Right lobe of liver (tissue), 6 donors: ENCODE measurements around the gene LAMTOR5. TPM values are rescaled to one million over a fixed set of nuclear protein-coding genes. Genes with fewer than 3 reads are reported as not detected.

Experiments used
- ATAC-seq, 4 donors: fragments of 200-7000 bp; cut with Tn5 transposase; one replicate each; pipeline ENCODE4 v1.9.1; 2020; ENCODE audit warnings: mild to moderate bottlenecking in 4 of 4, moderate library complexity in 4 of 4
- DNase-seq, 3 donors: peaks; one replicate each; pipeline ENCODE4 v3.0.0-alpha.2; 2020
- H3K27ac ChIP-seq, 3 donors: fragments of 200-600 bp; one replicate each; pipeline ENCODE4 v1.8.0; 2022
- H3K27me3 ChIP-seq, 2 donors: fragments of 200-600 bp; one replicate each; pipeline ENCODE4 v1.8.0; 2022
- H3K36me3 ChIP-seq, 4 donors: fragments of 200-600 bp; sonication (generic) in 1 of 4; one replicate each; pipeline versions ENCODE4 v1.5.1 to v1.8.0; 2017 to 2022; ENCODE audit warnings: control low read depth in 1 of 4
- H3K4me1 ChIP-seq, 4 donors: fragments of 200-600 bp; sonication (generic) in 1 of 4; one replicate each; pipeline versions ENCODE4 v1.5.1 to v1.8.0; 2017 to 2022; ENCODE audit warnings: control low read depth in 1 of 4
- H3K4me3 ChIP-seq, 3 donors: fragments of 200-600 bp; one replicate each; pipeline ENCODE4 v1.8.0; 2022
- H3K9me3 ChIP-seq, 4 donors: fragments of 200-600 bp; sonication (generic) in 1 of 4; one replicate each; pipeline versions ENCODE4 v1.5.1 to v1.8.0; 2017 to 2022; ENCODE audit warnings: control low read depth in 1 of 4
- POLR2A ChIP-seq: fragments of 450-650 bp; IDR thresholded peaks from one replicate; pipeline ENCODE4 v1.6.1; 2017; ENCODE audit warnings: antibody characterized with exemption, mild to moderate bottlenecking
- WGBS: methylation state at CpG from one replicate; pipeline ENCODE4 v1.1.6; 2018; ENCODE audit warnings: low coverage, low lambda C conversion rate; ENCODE audit not compliant: insufficient coverage; ENCODE audit errors: missing lambda C conversion rate; 5-methylcytosine and 5-hydroxymethylcytosine counted together
- intact Hi-C, 2 donors: fragments of 100-400 bp; cut with DNase I; formaldehyde crosslinking; loops; one replicate each; pipeline versions ENCODE4 v1.11.2 to v1.14.1; 2022
- total RNA-seq, 6 experiments: library from RNA; depleted of rRNA in 2 of 6; stranded (reverse); fragments of >200 nt in 2 of 6; fragmentation: NEBNext Ultra II Directional in 3 of 6; extraction: Animal tissue kit (Norgen Biotek cat#: 25700) in 3 of 6; gene quantifications; one replicate each; pipeline versions ENCODE4 v1.1.0 to v1.2.4, GENCODE V29; 2016 to 2023
- TF ChIP-seq, protein P1 (sequence below), 4 donors: fragments of 200-600 bp in 3 of 4; fragments of 450-650 bp in 1 of 4; IDR thresholded peaks; one replicate each; pipeline versions ENCODE4 v1.5.1 to v1.8.0; 2016 to 2022; ENCODE audit warnings: antibody characterized with exemption in 4 of 4, mild to moderate bottlenecking in 2 of 4
- donor health status: DM: no; HTN: yes; CAD: no.
- donor health status: DM: no; HTN: no; CAD: no.
- donor health status: DM: no; HTN: no; CAD: no.
- donor health status: DM: no; HTN: yes; CAD: no.
- donor health status: DM: no; HTN: yes; CAD: no.

The LAMTOR5 gene
- total RNA-seq, 6 experiments from 2014 or later: 47.6 to 81.4 (median 53.9) TPM

- peaks cover 0 to 11% (median 1%) of the 10 kb centered on the region in 4 donors for H3K36me3 ChIP-seq
- H3K4me3 ChIP-seq: no peak overlapping the region
- H3K4me1 ChIP-seq: peaks cover 0 to 13% (median 0%) of the 10 kb centered on the region in 4 donors
- no peaks in the 10 kb centered on the region for H3K27me3 ChIP-seq
- no peak for TF ChIP-seq POLR2A
- TF ChIP-seq, protein P1, sequence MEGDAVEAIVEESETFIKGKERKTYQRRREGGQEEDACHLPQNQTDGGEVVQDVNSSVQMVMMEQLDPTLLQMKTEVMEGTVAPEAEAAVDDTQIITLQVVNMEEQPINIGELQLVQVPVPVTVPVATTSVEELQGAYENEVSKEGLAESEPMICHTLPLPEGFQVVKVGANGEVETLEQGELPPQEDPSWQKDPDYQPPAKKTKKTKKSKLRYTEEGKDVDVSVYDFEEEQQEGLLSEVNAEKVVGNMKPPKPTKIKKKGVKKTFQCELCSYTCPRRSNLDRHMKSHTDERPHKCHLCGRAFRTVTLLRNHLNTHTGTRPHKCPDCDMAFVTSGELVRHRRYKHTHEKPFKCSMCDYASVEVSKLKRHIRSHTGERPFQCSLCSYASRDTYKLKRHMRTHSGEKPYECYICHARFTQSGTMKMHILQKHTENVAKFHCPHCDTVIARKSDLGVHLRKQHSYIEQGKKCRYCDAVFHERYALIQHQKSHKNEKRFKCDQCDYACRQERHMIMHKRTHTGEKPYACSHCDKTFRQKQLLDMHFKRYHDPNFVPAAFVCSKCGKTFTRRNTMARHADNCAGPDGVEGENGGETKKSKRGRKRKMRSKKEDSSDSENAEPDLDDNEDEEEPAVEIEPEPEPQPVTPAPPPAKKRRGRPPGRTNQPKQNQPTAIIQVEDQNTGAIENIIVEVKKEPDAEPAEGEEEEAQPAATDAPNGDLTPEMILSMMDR (IDR thresholded peaks at IDR 0.05): no peak
- intact Hi-C loops: loop anchor here in 1 of 2 donors (10.0 kb wide), 1 partner anchor 50 kb away; no protein-coding TSS in a partner anchor
- H3K27ac ChIP-seq: no peak overlapping the region
- H3K9me3 ChIP-seq: no peaks in the 10 kb centered on the region
- DNase-seq (no peak), ATAC-seq (no peak)
- 96% methylated on average over 2 of the region's 3 CpGs for WGBS
These were observed 13.0 kb downstream of the LAMTOR5 start for GRCh38 chr1:110394493-110394820.

DNA sequence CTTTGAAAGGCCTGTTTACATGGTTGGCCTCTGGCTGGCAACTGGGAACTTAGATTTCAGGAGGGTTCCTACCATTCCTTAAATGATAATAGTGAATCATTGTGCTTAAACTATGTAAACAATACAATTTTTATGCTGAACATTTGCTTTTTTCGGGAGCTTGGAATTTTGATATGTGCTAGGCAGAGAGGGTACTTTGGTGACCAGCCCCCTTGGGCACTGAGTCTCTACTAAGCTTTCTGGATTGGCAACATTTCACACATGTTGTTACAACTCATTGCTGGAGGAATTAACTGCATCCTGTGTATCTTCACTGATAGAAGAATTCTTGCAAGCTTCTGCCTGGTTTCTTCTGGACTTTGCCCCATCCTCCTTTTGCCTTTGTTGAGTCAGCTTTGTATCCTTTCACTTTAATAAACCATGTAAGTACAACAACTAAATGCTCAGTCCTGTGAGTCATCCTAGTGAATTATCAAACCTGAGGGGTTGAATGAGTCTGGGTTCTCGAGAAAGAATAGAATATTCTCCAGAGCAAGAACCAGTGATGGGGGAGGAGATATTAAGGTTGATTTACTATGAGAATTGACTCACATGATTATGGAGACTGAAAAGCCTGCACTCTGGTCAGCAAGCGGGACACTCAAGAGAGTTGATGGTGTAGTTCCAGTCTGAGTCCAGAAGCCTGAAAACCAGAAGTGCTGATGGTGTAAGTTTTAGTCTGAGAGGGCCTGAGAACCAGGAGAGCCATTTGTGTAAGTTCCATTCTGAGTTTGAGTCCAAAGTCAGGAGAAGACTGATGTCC lies 13.6 kb downstream of the LAMTOR5 start:
- Histone ChIP-seq H3K27ac (no peak overlapping the region), H3K9me3 (no peaks in the 10 kb centered on the region), H3K4me1 (peaks cover 0 to 13% (median 0%) of the 10 kb centered on the region in 4 donors), H3K27me3 (no peaks in the 10 kb centered on the region), H3K4me3 (no peak overlapping the region), H3K36me3 (peaks cover 0 to 5% (median 0%) of the 10 kb centered on the region in 4 donors)
- TF ChIP-seq, protein P1 (IDR thresholded peaks at IDR 0.05): no peak
- TF ChIP-seq POLR2A: no peak
- WGBS: 71% methylated on average over 3 of the region's 3 CpGs
- intact Hi-C loops: loop anchor here in 1 of 2 donors (10.0 kb wide), 1 partner anchor 49 kb away; no protein-coding TSS in a partner anchor
- ATAC-seq (peak in 3 of 4 donors; percentile 33 to 81 (median 43)), DNase-seq (no peak)

DNA sequence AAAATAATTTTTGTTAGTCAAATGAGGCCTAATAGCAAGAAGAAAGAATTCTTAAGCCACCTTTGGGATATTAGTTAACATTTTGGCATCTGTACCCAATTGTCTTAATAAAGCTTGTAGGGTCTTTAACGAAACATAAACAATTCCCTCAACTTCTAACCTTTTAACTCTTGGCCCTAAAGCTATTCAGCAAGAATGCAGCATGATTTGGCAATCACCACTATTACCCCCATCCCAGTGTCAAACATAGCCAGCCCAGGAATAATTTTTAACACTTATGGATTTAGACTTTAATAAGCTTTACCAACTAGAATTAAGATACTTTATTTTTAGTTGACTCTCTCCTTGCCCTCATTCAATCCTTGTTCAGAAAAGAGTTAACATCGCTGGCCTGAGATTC lies 14.2 kb downstream of the LAMTOR5 start:
- TF ChIP-seq, protein P1 (IDR thresholded peaks at IDR 0.05): no peak
- no peak for TF ChIP-seq POLR2A
- ATAC-seq: peak in 1 of 4 donors; percentile 19
- Histone ChIP-seq H3K9me3 (no peaks in the 10 kb centered on the region), H3K4me1 (peaks cover 0 to 13% (median 0%) of the 10 kb centered on the region in 4 donors), H3K27ac (no peak overlapping the region), H3K27me3 (no peaks in the 10 kb centered on the region), H3K36me3 (peaks cover 0 to 2% (median 0%) of the 10 kb centered on the region in 4 donors), H3K4me3 (no peak overlapping the region)
- intact Hi-C loops: loop anchor here in 1 of 2 donors (10.0 kb wide), 1 partner anchor 48 kb away; no protein-coding TSS in a partner anchor
- 36% methylated on average over 2 of the region's 2 CpGs for whole genome bisulfite sequencing
- DNase-seq: no peak

DNA sequence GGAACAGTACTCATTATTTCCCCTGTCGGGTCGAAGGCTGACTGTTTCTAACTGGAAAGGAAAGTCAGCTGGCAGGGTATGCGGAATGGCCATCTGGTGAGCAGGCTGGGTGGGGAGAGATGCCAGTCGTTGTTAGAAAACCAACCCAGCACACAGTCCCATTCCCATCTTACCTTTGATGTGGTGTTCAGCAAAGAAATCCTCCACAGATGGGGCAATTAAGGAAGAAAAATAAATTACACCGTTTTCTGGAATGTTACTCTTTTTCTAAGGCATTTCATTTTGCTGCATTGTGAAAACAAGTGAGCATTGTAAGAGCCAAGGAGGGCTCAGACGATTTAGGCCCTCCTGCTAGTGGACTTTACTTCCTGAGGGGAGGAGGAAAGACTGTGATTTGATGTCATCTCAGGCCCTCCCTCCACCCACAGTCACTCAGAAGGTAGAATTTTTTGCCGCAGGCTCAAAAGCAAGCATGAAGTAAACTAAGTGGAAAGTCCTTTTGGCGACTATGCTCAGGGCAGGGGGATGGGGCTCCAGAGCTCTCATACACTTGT lies 16.7 kb downstream of the LAMTOR5 start, which contains the start of gene SLC16A4:
SLC16A4 (minus strand) TSS at position 335 of the 554 bp plus-strand sequence. CDS start 1,703 bp downstream, outside the sequence.
- no peak for DNase-seq
- no peaks in the 10 kb centered on the region for H3K9me3 ChIP-seq
- WGBS: 41% methylated on average over 8 of the region's 8 CpGs
- intact Hi-C loops: loop anchor here in 1 of 2 donors (10.0 kb wide), 1 partner anchor 46 kb away; no protein-coding TSS in a partner anchor
- TF ChIP-seq, protein P1 (IDR thresholded peaks at IDR 0.05): no peak
- no peak for TF ChIP-seq POLR2A
- H3K4me1 ChIP-seq: peaks cover 0 to 13% (median 0%) of the 10 kb centered on the region in 4 donors
- peak within 1 kb of the TSS in 1 of 3 donors; percentile 22 for H3K27ac ChIP-seq
- H3K36me3 ChIP-seq: no peaks in the 10 kb centered on the region
- ATAC-seq: peak; percentile 73 to 91 (median 80)
- peak within 1 kb of the TSS in 2 of 3 donors; percentile 26 to 29 for H3K4me3 ChIP-seq
- H3K27me3 ChIP-seq: no peaks in the 10 kb centered on the region
